Stimulated activated naive CD8-positive, alpha-beta T cell treated with anti-CD3 and anti-CD28 coated beads, Interleukin-15, Interleukin-2, amounts not matched to agents 100 ng/mL and 50 ng/mL, for 24 hours (primary cell): ENCODE measurements around the gene OR2B2.
A peak's percentile ranks its signal among the peaks of the same experiment; 100 is the strongest.
"Not testable (repeated sequence)": the region's sequence is repeated elsewhere in the genome, so short reads cannot be mapped to it uniquely, and the experiment has no call there.

Source experiments
- H3K27ac Mint-ChIP-seq: one replicate; pipeline ENCODE4 v1.8.0; 2021; ENCODE audit warnings: mild to moderate bottlenecking, mixed read lengths
- H3K27me3 Mint-ChIP-seq: one replicate; pipeline ENCODE4 v1.8.0; 2021; ENCODE audit warnings: mixed read lengths
- H3K36me3 Mint-ChIP-seq: one replicate; pipeline ENCODE4 v1.8.0; 2021; ENCODE audit warnings: low read depth, mixed read lengths
- H3K4me1 Mint-ChIP-seq: one replicate; pipeline ENCODE4 v1.8.0; 2021; ENCODE audit warnings: low read depth, mixed read lengths
- H3K4me3 Mint-ChIP-seq: one replicate; pipeline ENCODE4 v1.8.0; 2021; ENCODE audit warnings: mild to moderate bottlenecking, mixed read lengths
- H3K9me3 Mint-ChIP-seq: one replicate; pipeline ENCODE4 v1.8.0; 2021; ENCODE audit warnings: mixed read lengths

OR2B2 gene

DNA sequence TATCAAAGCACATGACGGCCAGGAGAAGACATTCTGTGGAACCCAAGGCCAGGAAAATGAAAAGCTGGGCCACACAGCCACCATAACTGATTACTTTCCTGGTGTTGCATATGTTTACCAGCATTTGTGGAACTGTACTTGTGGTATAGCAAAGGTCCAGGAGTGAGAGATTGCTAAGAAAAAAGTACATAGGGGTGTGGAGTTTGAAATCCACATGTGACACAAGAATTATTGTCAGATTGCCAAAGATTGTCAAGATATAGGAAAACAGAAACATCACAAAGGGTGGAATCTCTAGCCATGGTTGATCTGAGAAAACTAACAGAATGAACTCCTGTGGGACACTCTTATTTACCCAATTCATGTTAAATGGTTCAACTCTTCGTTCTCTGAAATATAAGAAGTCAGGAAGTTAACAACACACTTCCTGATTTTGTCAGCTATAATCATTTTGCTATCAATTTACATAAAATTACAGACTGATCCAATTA lies at the start of gene OR2B2:
OR2B2 (minus strand) TSS at position 441 of the 491 bp plus-strand sequence; CDS start at position 364, 77 bp downstream.
- Mint-ChIP-seq H3K36me3 (no peaks in the 10 kb centered on the region), H3K27ac (no peak within 1 kb of the TSS), H3K27me3 (peaks cover 9% of the 10 kb centered on the region), H3K4me1 (peaks cover 3% of the 10 kb centered on the region), H3K9me3 (no peaks in the 10 kb centered on the region), H3K4me3 (no peak within 1 kb of the TSS)

DNA sequence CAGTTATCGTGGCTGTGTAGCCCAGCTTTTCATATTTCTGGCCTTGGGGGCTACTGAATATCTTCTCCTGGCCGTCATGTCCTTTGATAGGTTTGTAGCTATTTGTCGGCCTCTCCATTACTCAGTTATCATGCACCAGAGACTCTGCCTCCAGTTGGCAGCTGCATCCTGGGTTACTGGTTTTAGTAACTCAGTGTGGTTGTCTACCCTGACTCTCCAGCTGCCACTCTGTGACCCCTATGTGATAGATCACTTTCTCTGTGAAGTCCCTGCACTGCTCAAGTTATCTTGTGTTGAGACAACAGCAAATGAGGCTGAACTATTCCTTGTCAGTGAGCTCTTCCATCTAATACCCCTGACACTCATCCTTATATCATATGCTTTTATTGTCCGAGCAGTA lies 45.3 kb upstream of the OR2B2 start:
- no peak overlapping the region for H3K27ac Mint-ChIP-seq

DNA sequence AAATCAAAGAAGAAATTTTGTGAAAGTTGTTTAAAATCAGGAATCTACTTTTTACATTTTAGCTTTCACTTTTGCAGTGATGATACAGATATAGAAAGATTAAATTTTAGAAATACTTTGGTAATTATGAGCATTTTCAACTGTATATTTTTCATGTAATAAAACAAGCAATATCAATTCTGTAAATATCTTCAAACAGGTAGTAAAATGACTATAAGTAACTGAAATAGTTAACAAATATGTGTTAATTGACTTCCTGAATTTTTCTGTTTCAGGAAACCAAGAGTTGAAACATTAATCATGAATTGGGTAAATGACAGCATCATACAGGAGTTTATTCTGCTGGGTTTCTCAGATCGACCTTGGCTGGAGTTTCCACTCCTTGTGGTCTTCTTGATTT lies 44.7 kb upstream of the OR2B2 start, which contains the start of gene OR2B6:
OR2B6 (plus strand) TSS at position 301 of the 400 bp plus-strand sequence; CDS start at position 301, 0 bp downstream.
- Mint-ChIP-seq H3K4me3 (no peak within 1 kb of the TSS), H3K36me3 (no peaks in the 10 kb centered on the region), H3K27me3 (peaks cover 51% of the 10 kb centered on the region), H3K9me3 (no peaks in the 10 kb centered on the region), H3K4me1 (no peaks in the 10 kb centered on the region), H3K27ac (no peak within 1 kb of the TSS)

More for the DNA sequence above, 45.3 kb upstream of the OR2B2 start:
- H3K4me3 Mint-ChIP-seq: no peak overlapping the region
- H3K27me3 Mint-ChIP-seq: peaks cover 46% of the 10 kb centered on the region
- no peaks in the 10 kb centered on the region for H3K4me1 Mint-ChIP-seq
- H3K36me3 Mint-ChIP-seq: no peaks in the 10 kb centered on the region
- no peaks in the 10 kb centered on the region for H3K9me3 Mint-ChIP-seq

DNA sequence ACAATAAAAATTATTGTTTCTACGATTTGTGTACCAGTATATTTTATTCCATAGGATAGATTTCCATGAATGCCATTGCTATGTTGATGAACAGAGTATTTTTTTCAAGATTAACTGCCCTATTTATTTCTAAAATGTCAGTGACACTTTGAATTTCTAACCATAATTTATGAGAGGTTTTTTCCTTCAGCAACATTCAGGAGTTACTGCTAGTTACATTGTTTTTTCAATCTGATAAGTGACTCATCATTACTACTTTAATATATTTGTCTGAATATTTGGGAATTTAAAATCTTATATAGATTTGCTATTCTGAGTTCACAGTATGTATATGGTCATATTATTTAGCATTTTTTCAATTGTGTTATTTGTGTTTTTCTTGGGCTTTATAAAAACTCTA lies 38.8 kb upstream of the OR2B2 start:
- Mint-ChIP-seq H3K9me3 (peaks cover 5% of the 10 kb centered on the region), H3K4me1 (no peaks in the 10 kb centered on the region), H3K27me3 (peaks cover 59% of the 10 kb centered on the region), H3K36me3 (no peaks in the 10 kb centered on the region), H3K27ac (no peak overlapping the region), H3K4me3 (no peak overlapping the region)

DNA sequence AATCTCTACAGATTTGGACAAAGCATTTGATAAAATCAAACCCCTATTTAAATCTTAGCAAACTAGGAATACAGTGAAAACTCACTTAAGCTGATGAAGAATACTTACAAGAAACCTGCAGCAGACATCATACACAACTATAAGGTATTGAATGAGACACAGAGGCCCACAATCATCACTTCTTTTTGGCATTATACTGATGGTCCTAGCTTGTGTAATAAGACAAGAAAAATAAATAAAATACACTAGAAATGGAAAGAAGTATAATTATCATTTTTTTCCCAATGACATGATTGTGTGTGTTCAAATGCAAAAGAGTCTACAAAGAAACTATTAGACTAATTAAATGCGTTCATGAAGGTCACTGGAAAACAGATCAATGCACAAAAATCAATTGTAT lies 36.0 kb upstream of the OR2B2 start:
- peaks cover 54% of the 10 kb centered on the region for H3K27me3 Mint-ChIP-seq
- H3K9me3 Mint-ChIP-seq: peaks cover 5% of the 10 kb centered on the region
- H3K4me1 Mint-ChIP-seq: no peaks in the 10 kb centered on the region
- H3K4me3 Mint-ChIP-seq: no peak overlapping the region
- H3K27ac Mint-ChIP-seq: no peak overlapping the region
- H3K36me3 Mint-ChIP-seq: no peaks in the 10 kb centered on the region

DNA sequence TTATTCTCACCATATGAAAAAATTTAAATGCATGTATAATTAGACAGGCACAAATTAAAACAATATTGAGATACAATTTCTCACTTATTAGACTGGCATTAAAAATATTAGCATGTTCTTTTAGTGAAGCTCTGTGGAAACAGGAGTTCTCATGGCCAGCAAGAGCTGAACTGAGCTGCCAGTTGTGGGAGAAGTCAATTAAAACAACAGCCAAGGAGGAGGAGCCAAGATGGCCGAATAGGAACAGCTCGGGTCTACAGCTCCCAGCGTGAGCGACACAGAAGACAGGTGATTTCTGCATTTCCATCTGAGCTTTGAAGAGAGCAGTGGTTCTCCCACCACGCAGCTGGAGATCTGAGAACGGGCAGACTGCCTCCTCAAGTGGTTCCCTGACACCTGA lies 30.9 kb upstream of the OR2B2 start:
- not testable (repeated sequence) for H3K4me3 Mint-ChIP-seq, H3K27ac Mint-ChIP-seq, H3K36me3 Mint-ChIP-seq, H3K9me3 Mint-ChIP-seq, H3K4me1 Mint-ChIP-seq
- H3K27me3 Mint-ChIP-seq: peaks cover 54% of the 10 kb centered on the region

DNA sequence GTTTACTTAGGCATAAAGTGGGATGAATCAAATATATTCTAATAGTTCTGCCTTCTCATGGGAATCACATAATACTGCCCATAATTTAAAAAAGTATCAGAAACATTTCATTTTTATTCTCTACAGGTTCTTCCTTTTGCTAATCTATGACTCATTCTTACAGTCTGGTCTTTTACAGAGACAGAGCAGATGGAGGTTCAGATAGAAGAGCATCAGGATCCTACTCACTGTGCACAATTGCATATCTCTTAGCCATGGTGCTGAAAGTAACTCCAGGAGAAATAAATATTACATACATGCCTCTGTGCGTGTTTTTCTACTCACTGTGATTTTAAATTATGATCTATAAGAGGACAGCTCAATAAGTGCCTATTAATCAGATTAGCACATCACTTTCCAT lies 28.6 kb upstream of the OR2B2 start:
- Mint-ChIP-seq H3K27me3 (peaks cover 54% of the 10 kb centered on the region), H3K4me3 (no peak overlapping the region), H3K9me3 (no peaks in the 10 kb centered on the region), H3K36me3 (no peaks in the 10 kb centered on the region), H3K4me1 (no peaks in the 10 kb centered on the region), H3K27ac (no peak overlapping the region)

DNA sequence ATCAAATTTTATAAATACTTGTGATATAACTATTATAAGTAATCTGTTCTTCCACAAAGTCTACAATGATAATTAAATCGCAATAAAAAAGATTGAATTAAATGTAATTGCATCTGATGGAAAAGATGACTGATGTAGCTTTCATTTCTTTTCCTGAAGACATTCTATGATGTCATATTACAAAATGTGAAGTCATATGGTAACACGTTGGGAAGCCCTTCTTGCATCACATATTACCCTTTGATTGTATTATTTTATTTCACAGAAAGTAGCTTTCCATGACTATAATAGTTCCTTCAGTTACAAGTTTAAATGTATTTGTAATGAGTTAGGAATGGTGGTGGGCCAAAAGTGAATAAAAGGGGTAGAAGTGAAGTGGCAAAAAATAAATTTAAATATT lies 19.0 kb upstream of the OR2B2 start:
- no peaks in the 10 kb centered on the region for H3K36me3 Mint-ChIP-seq
- no peak overlapping the region for H3K27ac Mint-ChIP-seq
- no peaks in the 10 kb centered on the region for H3K9me3 Mint-ChIP-seq
- H3K27me3 Mint-ChIP-seq: peaks cover 32% of the 10 kb centered on the region
- no peak overlapping the region for H3K4me3 Mint-ChIP-seq
- H3K4me1 Mint-ChIP-seq: no peaks in the 10 kb centered on the region

DNA sequence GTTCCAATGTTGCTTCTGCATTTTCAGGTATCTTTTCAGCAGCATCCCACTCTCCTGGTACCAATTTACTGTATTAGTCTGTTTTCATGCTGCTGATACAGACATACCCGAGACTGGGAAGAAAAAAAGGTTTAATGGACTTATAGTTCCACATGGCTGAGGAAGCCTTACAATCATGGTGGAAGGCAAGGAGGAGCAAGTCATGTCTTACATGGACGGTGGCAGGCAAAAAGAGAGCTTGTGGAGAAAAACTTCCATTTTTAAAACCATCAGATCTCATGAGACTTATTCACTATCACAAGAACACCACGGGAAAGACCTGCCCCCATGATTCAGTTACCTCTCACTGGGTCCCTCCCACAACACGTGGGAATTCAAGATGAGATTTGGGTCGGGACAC lies 17.7 kb upstream of the OR2B2 start:
- peaks cover 29% of the 10 kb centered on the region for H3K27me3 Mint-ChIP-seq
- H3K27ac Mint-ChIP-seq, H3K9me3 Mint-ChIP-seq, H3K4me1 Mint-ChIP-seq, H3K36me3 Mint-ChIP-seq, H3K4me3 Mint-ChIP-seq: not testable (repeated sequence)

DNA sequence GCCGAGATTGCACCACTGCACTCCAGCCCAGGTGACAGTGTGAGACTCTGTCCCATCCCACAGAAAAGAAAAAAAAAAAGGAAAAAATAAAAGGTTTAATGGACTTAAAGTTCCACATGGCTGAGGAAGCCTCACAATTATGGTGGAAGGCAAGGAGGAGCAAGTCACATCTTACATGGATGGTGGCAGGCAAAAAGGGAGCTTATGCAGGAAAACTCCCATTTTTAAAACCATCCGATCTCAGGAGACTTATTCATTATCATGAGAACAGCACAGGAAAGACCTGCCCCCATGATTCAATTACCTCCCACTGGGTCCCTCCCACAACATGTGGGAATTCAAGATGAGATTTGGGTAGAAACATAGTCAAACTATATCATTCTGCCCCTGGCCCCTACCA lies 15.8 kb upstream of the OR2B2 start:
- peaks cover 31% of the 10 kb centered on the region for H3K27me3 Mint-ChIP-seq
- not testable (repeated sequence) for H3K27ac Mint-ChIP-seq, H3K4me3 Mint-ChIP-seq, H3K9me3 Mint-ChIP-seq, H3K36me3 Mint-ChIP-seq, H3K4me1 Mint-ChIP-seq

DNA sequence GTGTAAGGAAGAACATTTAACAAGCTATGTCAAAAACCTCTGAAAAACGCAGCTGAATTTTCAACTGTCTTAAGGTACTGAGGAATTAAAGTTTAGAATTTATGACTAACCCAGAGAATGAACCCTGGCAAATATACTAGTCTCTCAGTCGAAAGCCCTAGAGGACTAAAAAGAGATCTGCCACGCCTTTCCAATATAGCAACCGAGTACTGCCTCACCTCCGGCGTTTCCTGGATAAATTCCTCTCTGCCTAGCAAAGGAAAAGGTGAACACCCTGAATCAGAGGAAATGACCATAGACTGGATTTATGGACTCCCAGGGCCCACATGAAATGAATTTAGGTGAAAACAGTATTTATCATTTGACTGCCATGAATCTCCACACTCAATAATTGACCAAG lies 12.0 kb upstream of the OR2B2 start:
- Mint-ChIP-seq H3K9me3 (no peaks in the 10 kb centered on the region), H3K4me3 (no peak overlapping the region)

DNA sequence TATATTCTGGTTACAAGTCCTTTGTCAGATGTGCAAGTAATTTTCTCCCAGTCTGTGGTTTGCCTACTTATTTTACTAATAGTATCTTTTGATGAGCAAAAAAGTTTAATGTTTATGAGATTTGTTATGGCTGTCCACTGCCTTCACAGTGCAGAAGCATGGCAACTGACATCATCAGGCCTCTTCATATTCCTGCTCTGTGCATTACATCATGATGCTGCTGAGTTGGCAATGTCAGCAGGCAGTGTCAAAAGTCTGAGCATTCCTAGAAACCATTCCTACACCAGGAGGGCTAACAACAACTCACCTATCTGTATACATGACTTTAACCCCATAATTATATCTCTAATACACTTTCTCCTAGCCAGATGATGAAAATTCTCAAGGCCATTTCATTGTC lies 10.8 kb upstream of the OR2B2 start:
- Mint-ChIP-seq H3K36me3 (no peaks in the 10 kb centered on the region), H3K4me3 (no peak overlapping the region), H3K27me3 (peaks cover 28% of the 10 kb centered on the region), H3K9me3 (no peaks in the 10 kb centered on the region), H3K4me1 (no peaks in the 10 kb centered on the region), H3K27ac (no peak overlapping the region)

More for the DNA sequence above, 12.0 kb upstream of the OR2B2 start:
- H3K27me3 Mint-ChIP-seq: peaks cover 36% of the 10 kb centered on the region
- H3K4me1 Mint-ChIP-seq: no peaks in the 10 kb centered on the region
- H3K27ac Mint-ChIP-seq: no peak overlapping the region
- no peaks in the 10 kb centered on the region for H3K36me3 Mint-ChIP-seq

DNA sequence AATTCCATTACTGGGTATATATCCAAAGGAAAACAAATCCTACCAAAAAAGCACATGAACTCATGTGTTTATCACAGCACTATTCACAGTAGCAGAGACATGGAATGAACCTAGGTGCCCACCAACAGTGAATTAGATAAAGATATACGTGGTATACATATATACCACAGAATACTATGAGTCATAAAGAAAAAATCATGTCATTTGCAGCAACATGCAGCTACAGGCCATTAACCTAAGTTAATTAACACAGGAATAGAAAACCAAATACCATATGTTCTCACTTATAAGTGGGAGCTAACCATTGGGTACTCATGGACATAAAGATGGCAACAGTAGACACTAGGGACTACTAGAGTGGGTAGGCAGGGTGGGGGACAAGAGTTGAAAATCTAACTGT lies 4.2 kb downstream of the OR2B2 start:
- Mint-ChIP-seq H3K9me3 (no peaks in the 10 kb centered on the region), H3K27ac (no peak overlapping the region), H3K4me3 (no peak overlapping the region), H3K27me3 (peaks cover 14% of the 10 kb centered on the region), H3K4me1 (peaks cover 8% of the 10 kb centered on the region), H3K36me3 (no peaks in the 10 kb centered on the region)

DNA sequence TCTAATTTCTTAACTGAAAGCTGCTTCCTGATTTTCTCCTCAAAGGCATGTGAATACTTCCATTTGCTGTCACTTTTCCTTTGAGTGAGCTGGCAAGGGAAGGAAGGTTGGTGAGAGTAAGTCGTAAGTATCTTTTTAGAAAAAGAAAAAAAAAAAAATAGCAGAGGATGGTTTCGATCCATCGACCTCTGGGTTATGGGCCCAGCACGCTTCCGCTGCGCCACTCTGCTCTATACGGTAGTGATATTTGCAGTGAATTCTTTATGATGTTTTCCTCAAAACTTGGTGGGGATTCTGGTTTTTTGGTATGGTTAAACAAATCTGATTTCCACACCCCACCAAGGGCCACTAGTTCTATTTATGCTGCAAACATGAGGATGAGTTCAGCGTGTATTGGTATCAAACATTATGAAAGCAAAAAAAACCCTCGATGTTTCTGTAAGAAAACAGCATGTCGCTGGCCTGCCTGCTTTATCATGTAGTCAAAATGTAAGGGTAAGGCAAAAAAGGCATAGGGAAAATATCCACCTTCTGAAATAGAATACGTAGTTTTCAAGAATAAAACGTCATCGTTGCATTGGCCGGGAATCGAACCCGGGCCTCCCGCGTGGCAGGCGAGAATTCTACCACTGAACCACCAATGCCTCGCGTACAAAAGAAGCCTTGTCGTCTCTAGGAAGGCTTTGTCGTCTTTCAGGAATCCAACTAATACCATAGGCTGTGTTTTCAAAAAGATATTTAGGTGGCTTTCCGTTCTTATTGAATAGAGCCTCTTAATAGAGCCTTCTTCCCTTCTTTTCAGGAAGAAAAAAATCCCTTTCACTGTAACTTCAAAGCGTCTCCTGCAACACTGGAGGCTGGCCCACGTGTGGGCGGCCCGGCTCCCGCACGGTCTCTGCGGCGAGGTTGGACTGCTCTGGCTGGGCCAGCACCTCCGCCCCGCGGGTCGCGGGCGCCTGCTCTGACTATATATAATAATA lies 9.6 kb downstream of the OR2B2 start:
- Mint-ChIP-seq H3K4me3 (peak overlapping the region; percentile 85), H3K9me3 (no peaks in the 10 kb centered on the region), H3K27me3 (peaks cover 18% of the 10 kb centered on the region), H3K27ac (peak overlapping the region; percentile 94), H3K36me3 (peaks cover 8% of the 10 kb centered on the region), H3K4me1 (peaks cover 21% of the 10 kb centered on the region)

DNA sequence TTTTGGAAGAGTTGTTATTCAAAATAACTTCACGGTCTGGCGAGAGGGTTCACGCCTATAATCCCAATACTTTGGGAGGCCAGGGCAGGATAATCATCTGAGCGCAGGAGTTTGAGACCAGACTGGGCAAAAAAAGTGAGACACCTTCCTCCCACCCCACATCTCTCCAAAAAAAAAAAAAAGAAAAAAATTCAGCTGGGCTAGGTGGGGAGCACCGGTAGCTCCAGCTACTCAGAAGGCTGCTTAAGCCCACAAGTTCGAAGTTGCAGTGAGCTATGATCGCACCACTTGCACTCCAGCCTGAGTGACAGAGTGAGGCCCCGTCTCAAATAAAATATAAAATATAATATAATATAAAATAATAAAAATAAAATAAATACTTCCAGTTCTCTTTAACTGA lies 10.4 kb downstream of the OR2B2 start:
- no peak overlapping the region for H3K27ac Mint-ChIP-seq
- H3K36me3 Mint-ChIP-seq: peaks cover 8% of the 10 kb centered on the region
- no peaks in the 10 kb centered on the region for H3K9me3 Mint-ChIP-seq
- H3K27me3 Mint-ChIP-seq: peaks cover 15% of the 10 kb centered on the region
- H3K4me3 Mint-ChIP-seq: no peak overlapping the region
- H3K4me1 Mint-ChIP-seq: peaks cover 19% of the 10 kb centered on the region
